Measurements from ENCODE around the gene PRMT1. TPM values are rescaled to one million over a fixed set of nuclear protein-coding genes. Genes with fewer than 3 reads are reported as not detected.
A peak's percentile ranks its signal among the peaks of the same experiment; 100 is the strongest.

Gene PRMT1
- total RNA-seq, 6 experiments from 2014 or later, result 25.3 to 63.2 (median 39.9) TPM

- H3K36me3 ChIP-seq, result peaks cover 0 to 13% (median 2%) of the 10 kb centered on the region in 4 donors
- DNase-seq (peak; percentile 99), ATAC-seq (peak; percentile 73 to 81 (median 81))
- H3K9me3 ChIP-seq, result no peaks in the 10 kb centered on the region
- H3K4me3 ChIP-seq, result peak within 1 kb of the TSS; percentile 93 to 96 (median 96)
- TF ChIP-seq CTCF (IDR thresholded peaks at IDR 0.05), result no peak
- TF ChIP-seq POLR2A (IDR thresholded peaks at IDR 0.05), result peak; percentile 90
- intact Hi-C loops (cut with DNase I), result no loop called here
- H3K27me3 ChIP-seq, result no peaks in the 10 kb centered on the region
- 0% methylated on average over 10 of the region's 87 CpGs for WGBS (ENCODE audit: insufficient coverage, low coverage, low lambda C conversion rate, missing lambda C conversion rate)
- peak within 1 kb of the TSS; percentile 86 to 98 (median 93) for H3K27ac ChIP-seq
- peaks cover 0 to 15% (median 8%) of the 10 kb centered on the region in 4 donors for H3K4me1 ChIP-seq
Measured at GRCh38 chr19:49641688-49642491, 35.2 kb upstream of the PRMT1 start, which contains the start of gene SCAF1. SCAF1 (plus strand) TSS chr19:49642209; CDS start chr19:49645027, 2,818 bp downstream.

GRCh38 chr19:49642492-49643035 is 34.5 kb upstream of the PRMT1 start:
- H3K27ac ChIP-seq, result peak overlapping the region; percentile 75 to 87 (median 83)
- no peaks in the 10 kb centered on the region for H3K9me3 ChIP-seq
- no peak for ATAC-seq
- TF ChIP-seq CTCF (IDR thresholded peaks at IDR 0.05) (no peak), POLR2A (IDR thresholded peaks at IDR 0.05) (no peak)
- peaks cover 0 to 19% (median 2%) of the 10 kb centered on the region in 4 donors for H3K36me3 ChIP-seq
- peak overlapping the region; percentile 93 to 96 (median 96) for H3K4me3 ChIP-seq
- intact Hi-C loops (cut with DNase I), result no loop called here
- DNase-seq, result no peak
- H3K4me1 ChIP-seq, result peaks cover 0 to 15% (median 8%) of the 10 kb centered on the region in 4 donors
- 3% methylated on average over 3 of the region's 5 CpGs for WGBS (ENCODE audit: insufficient coverage, low coverage, low lambda C conversion rate, missing lambda C conversion rate)
- H3K27me3 ChIP-seq, result no peaks in the 10 kb centered on the region

GRCh38 chr19:49643466-49643865 is 33.6 kb upstream of the PRMT1 start:
- peaks cover 0 to 15% (median 8%) of the 10 kb centered on the region in 4 donors for H3K4me1 ChIP-seq

GRCh38 chr19:49645592-49645991 is 31.5 kb upstream of the PRMT1 start:
- peaks cover 0 to 38% (median 5%) of the 10 kb centered on the region in 4 donors for H3K36me3 ChIP-seq
- no peaks in the 10 kb centered on the region for H3K9me3 ChIP-seq
- ATAC-seq (no peak), DNase-seq (peak in 1 of 3 donors; percentile 16)
- peaks cover 0 to 15% (median 8%) of the 10 kb centered on the region in 4 donors for H3K4me1 ChIP-seq
- no peak overlapping the region for H3K27ac ChIP-seq
- TF ChIP-seq CTCF (IDR thresholded peaks at IDR 0.05) (no peak), POLR2A (IDR thresholded peaks at IDR 0.05) (no peak)
- no peaks in the 10 kb centered on the region for H3K27me3 ChIP-seq
- H3K4me3 ChIP-seq, result no peak overlapping the region
- intact Hi-C loops (cut with DNase I), result no loop called here
- WGBS (ENCODE audit: insufficient coverage, low coverage, low lambda C conversion rate, missing lambda C conversion rate), result 80% methylated on average over 2 of the region's 11 CpGs

More at GRCh38 chr19:49643466-49643865, 33.6 kb upstream of the PRMT1 start:
- no peaks in the 10 kb centered on the region for H3K9me3 ChIP-seq
- peaks cover 0 to 22% (median 2%) of the 10 kb centered on the region in 4 donors for H3K36me3 ChIP-seq
- no peak for ATAC-seq
- TF ChIP-seq CTCF (IDR thresholded peaks at IDR 0.05) (no peak), POLR2A (IDR thresholded peaks at IDR 0.05) (no peak)
- no peak overlapping the region for H3K4me3 ChIP-seq
- WGBS (ENCODE audit: insufficient coverage, low coverage, low lambda C conversion rate, missing lambda C conversion rate), result 71% methylated on average over 2 of the region's 2 CpGs
- no peak for DNase-seq
- intact Hi-C loops (cut with DNase I), result no loop called here
- H3K27ac ChIP-seq, result no peak overlapping the region
- H3K27me3 ChIP-seq, result no peaks in the 10 kb centered on the region

Data from right lobe of liver (tissue), 6 donors.